HG02610 (cell line): ENCODE results near the gene SUN3.
"Not testable (repeated sequence)": the region's sequence is repeated elsewhere in the genome, so short reads cannot be mapped to it uniquely, and the experiment has no call there.

ENCODE experiments used
- ATAC-seq: cut with Tn5 transposase; IDR thresholded peaks from one replicate; pipeline ENCODE4 v1.9.1; 2021; ENCODE audit warnings: mild to moderate bottlenecking, moderate library complexity; ENCODE audit not compliant: unreplicated experiment

Gene SUN3

DNA sequence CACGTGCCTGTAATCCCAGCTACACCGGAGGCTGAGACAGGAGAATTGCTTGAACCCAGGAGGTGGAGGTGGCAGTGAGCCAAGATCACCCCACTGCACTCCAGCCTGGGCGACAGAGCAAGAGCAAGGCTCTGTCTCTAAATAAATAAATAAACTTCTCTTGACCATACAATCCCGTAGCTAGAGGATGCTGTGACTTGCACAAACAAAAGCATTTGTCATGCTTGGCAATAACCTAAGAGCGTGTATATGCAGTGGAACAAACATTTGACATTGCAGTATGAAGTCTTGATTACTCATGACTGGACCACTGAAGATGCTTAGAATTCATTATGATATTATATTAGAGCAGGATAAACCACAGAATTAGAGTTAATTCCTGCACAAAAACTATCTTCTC lies 5.0 kb upstream of the SUN3 start:
- no peak for ATAC-seq

GRCh38 chr7:48031111-48031510 lies 2.2 kb upstream of the SUN3 start:
- ATAC-seq: no peak

- no peak for ATAC-seq
These were observed 3.3 kb downstream of the SUN3 start for GRCh38 chr7:48025624-48026023.

- no peak for ATAC-seq
These were observed 11.2 kb downstream of the SUN3 start for GRCh38 chr7:48017674-48018073.

DNA sequence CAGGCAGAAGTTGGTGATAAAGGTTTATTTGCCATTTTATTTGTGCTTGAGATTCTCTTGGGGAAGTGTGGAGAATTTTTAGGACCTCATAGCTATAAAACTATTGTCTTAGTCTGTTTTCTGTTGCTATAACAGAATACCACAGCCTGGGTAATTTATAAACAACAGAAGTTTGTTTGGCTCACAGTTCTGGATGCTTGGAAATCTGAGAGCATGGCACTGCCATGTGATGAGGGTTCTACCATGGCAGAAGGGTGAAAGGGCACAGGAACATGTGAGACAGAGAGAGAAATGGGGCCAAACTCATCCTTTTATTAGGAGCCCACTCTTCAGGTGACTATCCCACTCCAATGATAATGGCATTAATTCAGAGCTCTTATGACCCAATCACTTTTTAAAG lies 12.3 kb downstream of the SUN3 start:
- ATAC-seq: no peak

GRCh38 chr7:48011951-48012350 lies 17.0 kb downstream of the SUN3 start:
- ATAC-seq: no peak

- ATAC-seq: no peak
These were observed 17.6 kb downstream of the SUN3 start for GRCh38 chr7:48011323-48011722.

- no peak for ATAC-seq
These were observed 19.0 kb downstream of the SUN3 start for GRCh38 chr7:48009954-48010353.

DNA sequence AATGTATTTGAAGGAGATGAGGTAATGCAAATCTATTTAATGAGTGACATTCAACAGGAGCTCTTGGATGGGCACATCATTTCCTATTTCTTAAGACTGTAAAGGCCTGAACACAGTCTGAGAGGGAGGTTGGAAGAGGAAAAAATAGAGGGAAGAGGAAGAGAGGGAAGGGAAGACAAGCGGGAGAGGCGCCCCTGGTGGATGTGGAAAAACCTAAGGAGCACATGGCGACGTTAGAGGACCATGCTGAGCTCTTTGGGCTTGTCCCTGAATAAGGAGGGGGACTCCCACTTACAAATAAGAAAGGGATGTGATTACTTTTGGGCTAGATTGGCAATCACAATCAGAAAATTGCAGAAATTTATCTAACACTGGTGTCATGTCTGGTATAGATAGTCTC lies 19.6 kb downstream of the SUN3 start:
- ATAC-seq: no peak

- no peak for ATAC-seq
These were observed 22.0 kb downstream of the SUN3 start for GRCh38 chr7:48006866-48007265.

- no peak for ATAC-seq
These were observed 24.3 kb downstream of the SUN3 start for GRCh38 chr7:48004638-48005037.

DNA sequence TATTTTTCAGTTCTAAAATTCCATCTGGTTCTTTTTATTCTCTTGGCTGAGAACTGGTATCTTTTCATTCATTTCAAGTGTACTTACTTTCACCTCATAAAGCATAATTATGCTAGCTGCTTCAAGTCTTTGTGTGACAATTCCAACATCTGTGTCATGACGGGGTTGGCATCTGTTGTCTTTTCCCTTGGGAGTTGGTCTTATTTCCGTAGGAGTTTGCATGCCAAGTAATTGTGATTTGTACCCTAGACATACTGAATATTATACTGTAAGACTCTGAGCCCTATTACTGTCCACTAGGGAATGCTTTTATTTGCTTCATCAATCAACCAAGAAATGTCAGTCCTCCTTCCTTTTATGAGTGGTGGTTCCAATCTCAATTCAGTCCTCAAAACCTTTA lies 24.9 kb downstream of the SUN3 start:
- ATAC-seq: no peak

GRCh38 chr7:48000164-48000563 lies 28.7 kb downstream of the SUN3 start:
- not testable (repeated sequence) for ATAC-seq

DNA sequence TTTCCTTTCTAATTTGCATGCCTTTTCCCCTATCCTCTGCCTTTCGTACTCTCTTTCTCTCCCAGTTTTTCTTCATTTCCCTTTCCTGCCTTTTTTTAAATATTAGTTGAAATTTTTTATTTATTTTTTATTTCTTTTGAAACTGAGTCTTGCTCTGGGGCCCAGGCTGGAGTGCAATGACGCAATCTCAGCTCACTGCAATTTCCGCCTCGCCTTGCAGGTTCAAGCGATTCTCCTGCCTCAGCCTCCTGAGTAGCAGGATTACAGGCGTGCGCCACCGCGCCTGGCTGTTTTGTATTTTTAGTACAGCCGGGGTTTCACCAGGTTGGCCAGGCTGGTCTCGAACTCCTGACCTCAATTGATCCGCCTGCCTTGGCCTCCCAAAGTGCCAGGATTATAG lies 29.5 kb downstream of the SUN3 start:
- no peak for ATAC-seq

GRCh38 chr7:47992446-47992845 lies 36.5 kb downstream of the SUN3 start:
- no peak for ATAC-seq

DNA sequence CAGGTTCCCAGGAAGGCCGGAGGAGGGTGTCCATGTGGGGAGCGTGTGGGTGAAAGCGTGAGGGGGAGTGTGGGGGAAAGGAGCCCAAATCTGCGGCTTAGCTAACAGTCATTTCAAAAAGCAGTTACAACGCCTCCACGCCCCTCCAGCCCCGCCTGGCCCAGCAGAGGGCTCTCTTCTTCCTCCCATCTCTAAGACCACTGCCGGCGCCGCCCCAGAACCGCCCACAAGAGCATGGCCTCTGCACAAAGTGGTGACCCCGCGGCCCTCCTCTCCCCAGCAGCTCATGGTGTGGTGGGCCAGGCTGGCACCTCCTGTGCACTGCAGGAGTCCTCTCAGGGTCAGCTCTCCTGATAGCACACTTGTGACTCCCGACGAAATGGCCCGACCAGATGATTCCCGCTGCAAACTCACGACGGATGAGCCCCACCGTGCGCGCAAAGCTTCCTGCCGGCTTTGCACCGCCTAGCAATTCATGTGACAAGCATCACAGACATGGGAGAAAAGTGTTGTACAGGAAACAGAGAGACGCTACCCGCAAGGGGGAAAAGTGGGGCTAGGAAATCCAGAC lies 37.1 kb downstream of the SUN3 start:
- peak; percentile 100 for ATAC-seq

- ATAC-seq: no peak
These were observed 37.6 kb downstream of the SUN3 start for GRCh38 chr7:47991270-47991669.

DNA sequence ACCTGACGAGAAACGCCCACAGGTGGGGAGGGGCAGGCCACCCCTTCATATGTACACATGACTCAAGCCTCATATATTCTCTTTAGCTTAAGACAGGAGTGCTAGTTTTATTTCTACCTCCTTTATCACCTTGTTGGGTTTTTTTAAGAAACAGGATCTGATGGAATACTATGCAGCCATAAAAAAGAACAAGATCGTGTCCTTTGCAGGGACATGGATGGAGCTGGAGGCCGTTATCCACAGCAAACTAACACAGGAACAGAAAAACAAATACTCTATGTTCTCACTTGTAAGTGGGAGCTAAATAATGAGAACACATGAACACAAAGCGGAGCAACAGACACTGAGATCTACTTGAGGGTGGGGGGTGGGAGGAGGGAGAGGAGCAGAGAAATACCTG lies 38.3 kb downstream of the SUN3 start:
- no peak for ATAC-seq

DNA sequence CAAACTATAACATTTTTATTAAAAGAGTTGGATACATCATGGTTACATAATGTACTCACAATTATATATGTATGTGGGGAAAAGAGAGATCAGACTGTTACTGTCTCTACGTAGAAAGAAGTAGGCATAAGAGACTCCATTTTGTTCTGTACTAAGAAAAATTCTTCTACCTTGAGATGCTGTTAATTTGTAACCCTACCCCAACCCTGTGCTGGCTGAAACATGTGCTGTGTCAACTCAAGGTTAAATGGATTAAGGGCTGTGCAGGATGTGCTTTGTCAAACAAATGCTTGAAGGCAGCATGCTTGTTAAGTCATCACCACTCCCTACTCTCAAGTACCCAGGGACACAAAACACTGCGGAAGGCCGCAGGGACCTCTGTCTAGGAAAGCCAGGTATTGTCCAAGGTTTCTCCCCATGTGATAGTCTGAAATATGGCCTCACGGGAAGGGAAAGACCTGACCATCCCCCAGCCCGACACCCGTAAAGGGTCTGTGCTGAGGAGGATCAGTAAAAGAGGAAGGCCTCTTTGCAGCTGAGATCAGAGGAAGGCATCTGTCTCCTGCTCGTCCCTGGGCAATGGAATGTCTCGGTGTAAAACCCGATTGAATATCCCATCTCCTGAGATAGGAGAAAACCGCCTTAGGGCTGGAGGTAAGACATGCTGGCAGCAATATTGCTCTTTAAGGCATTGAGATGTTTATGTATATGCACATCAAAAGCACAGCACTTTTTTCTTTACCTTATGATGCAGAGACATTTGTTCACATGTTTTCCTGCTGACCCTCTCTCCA lies 39.1 kb downstream of the SUN3 start:
- ATAC-seq: not testable (repeated sequence)

GRCh38 chr7:47988496-47989386 lies 40.2 kb downstream of the SUN3 start:
- no peak for ATAC-seq

GRCh38 chr7:47982610-47983009 lies 46.3 kb downstream of the SUN3 start:
- ATAC-seq: no peak

- not testable (repeated sequence) for ATAC-seq
These were observed 48.3 kb downstream of the SUN3 start for GRCh38 chr7:47980648-47981047.
